Caco-2 (cell line): ENCODE data around the gene PCDH12. TPM values are rescaled to one million over a fixed set of nuclear protein-coding genes. Genes with fewer than 3 reads are reported as not detected.

Experiments
- BruUV-seq: library from RNA; stranded (reverse); fragments of 400-500 nt; replicated peaks from 2 replicates; lab custom pipeline; 2021; lab: Mats Ljungman, UMichigan
- CTCF ChIA-PET: fragments of 300-600 bp; sonication (Branson Sonifier 250); formaldehyde crosslinking; loops from one replicate; lab custom pipeline; 2022; ENCODE audit warnings: antibody characterized with exemption; lab: Charles Lee
- POLR2A ChIA-PET: fragments of 300-600 bp; sonication (Branson Sonifier 250); formaldehyde crosslinking; loops from one replicate; lab custom pipeline; 2022; ENCODE audit warnings: antibody characterized with exemption; lab: Charles Lee
- DNase-seq, 2 experiments: peaks; one replicate each; pipeline versions ENCODE4 v3.0.0 to v3.0.0-alpha.2; 2020 to 2022
- H3K27me3 ChIP-seq: replicated peaks from 2 replicates; pipeline ENCODE4 v1.6.0; 2011; ENCODE audit warnings: low read length; ENCODE audit not compliant: control insufficient read depth, insufficient read depth
- H3K36me3 ChIP-seq: 2 replicates; pipeline ENCODE4 v1.5.1; 2011; ENCODE audit warnings: low read length; ENCODE audit not compliant: control insufficient read depth, insufficient read depth
- H3K4me1 ChIP-seq: fragments of 250-450 bp; sonication (Bioruptor Pico); 2 replicates; pipeline ENCODE4 v1.5.1; 2020; ENCODE audit warnings: mild to moderate bottlenecking
- H3K4me3 ChIP-seq: 2 replicates; pipeline ENCODE4 v1.5.1; 2011; ENCODE audit warnings: low read depth, mild to moderate bottlenecking, control low read depth, low read length
- H3K9me3 ChIP-seq: fragments of 250-450 bp; sonication (Bioruptor Pico); 2 replicates; pipeline ENCODE4 v1.5.1; 2020; ENCODE audit warnings: mild to moderate bottlenecking, moderate library complexity
- H3K27ac Mint-ChIP-seq: one replicate; pipeline ENCODE4 v1.8.0; 2022; ENCODE audit warnings: mixed read lengths; ENCODE audit not compliant: unreplicated experiment
- H3K27me3 Mint-ChIP-seq: one replicate; pipeline ENCODE4 v1.8.0; 2022; ENCODE audit warnings: mixed read lengths; ENCODE audit not compliant: insufficient read depth, unreplicated experiment
- H3K36me3 Mint-ChIP-seq: one replicate; pipeline ENCODE4 v1.8.0; 2022; ENCODE audit warnings: mild to moderate bottlenecking, mixed read lengths; ENCODE audit not compliant: insufficient read depth, unreplicated experiment
- H3K4me1 Mint-ChIP-seq: one replicate; pipeline ENCODE4 v1.8.0; 2022; ENCODE audit warnings: low read depth, mixed read lengths; ENCODE audit not compliant: unreplicated experiment
- H3K4me3 Mint-ChIP-seq: one replicate; pipeline ENCODE4 v1.8.0; 2022; ENCODE audit warnings: mild to moderate bottlenecking, moderate library complexity, mixed read lengths; ENCODE audit not compliant: unreplicated experiment
- H3K9me3 Mint-ChIP-seq: one replicate; pipeline ENCODE4 v1.8.0; 2022; ENCODE audit warnings: mixed read lengths; ENCODE audit not compliant: unreplicated experiment
- CTCF ChIP-seq, 2 experiments: fragments of 200-600 bp in 1 of 2; IDR thresholded peaks; 1 replicate in 1 of 2; 2 replicates in 1 of 2; pipeline versions ENCODE4 v1.5.1 to v1.8.0; 2011 to 2022; ENCODE audit warnings: antibody characterized with exemption in 1 of 2, control low read depth in 1 of 2, inconsistent platforms in 1 of 2, low read depth in 1 of 2, low read length in 1 of 2, mild to moderate bottlenecking in 1 of 2, moderate library complexity in 1 of 2; ENCODE audit not compliant: insufficient read depth in 1 of 2, severe bottlenecking in 1 of 2, unreplicated experiment in 1 of 2
- intact Hi-C: fragments of 100-400 bp; cut with micrococcal nuclease; formaldehyde crosslinking; loops from one replicate; pipeline ENCODE4 v1.10.0; 2022; ENCODE audit not compliant: unreplicated experiment
- total RNA-seq: library from RNA; stranded (reverse); gene quantifications from 2 replicates; pipeline ENCODE4 v1.2.3, GENCODE V29; 2022

PCDH12 gene
- total RNA-seq, 1 experiment from 2014 or later, result not detected

GRCh38 chr5:141982626-141983025 lies 24.6 kb upstream of the PCDH12 start:
- BruUV-seq, result no TSS peak
- Mint-ChIP-seq H3K27me3 (no peaks in the 10 kb centered on the region), H3K4me3 (no peak overlapping the region), H3K4me1 (no peaks in the 10 kb centered on the region), H3K36me3 (peaks cover 53% of the 10 kb centered on the region), H3K9me3 (no peaks in the 10 kb centered on the region), H3K27ac (no peak overlapping the region)
- no peak for DNase-seq
- Histone ChIP-seq H3K9me3 (no peaks in the 10 kb centered on the region), H3K4me3 (no peak overlapping the region), H3K27me3 (no peaks in the 10 kb centered on the region), H3K36me3 (no peaks in the 10 kb centered on the region; the same call in 1 of the 2 replicates), H3K4me1 (no peaks in the 10 kb centered on the region)
- intact Hi-C loops, result no loop called here
- POLR2A ChIA-PET, result interaction anchor here (0.6 kb wide), 1 partner anchor 148 kb away, joined by 3 read pairs; no protein-coding TSS in a partner anchor
- TF ChIP-seq CTCF (IDR thresholded peaks at IDR 0.05; ENCODE audit: insufficient read depth in 1 of 2, low read depth in 1 of 2, low read length in 1 of 2, severe bottlenecking in 1 of 2, unreplicated experiment in 1 of 2), result no peak
- CTCF ChIA-PET, result no interaction called here

- Mint-ChIP-seq H3K27me3 (no peaks in the 10 kb centered on the region), H3K4me3 (no peak overlapping the region), H3K9me3 (no peaks in the 10 kb centered on the region), H3K27ac (no peak overlapping the region), H3K4me1 (no peaks in the 10 kb centered on the region), H3K36me3 (peaks cover 50% of the 10 kb centered on the region)
- Histone ChIP-seq H3K4me1 (no peaks in the 10 kb centered on the region), H3K27me3 (no peaks in the 10 kb centered on the region), H3K9me3 (no peaks in the 10 kb centered on the region), H3K36me3 (no peaks in the 10 kb centered on the region; the same call in 1 of the 2 replicates), H3K4me3 (no peak overlapping the region)
- ChIA-PET POLR2A (no interaction called here), CTCF (interaction anchor here (0.7 kb wide), 1 partner anchor 23 kb away, joined by 3 read pairs; no protein-coding TSS in a partner anchor)
- BruUV-seq, result no TSS peak
- intact Hi-C loops, result no loop called here
- no peak for TF ChIP-seq CTCF (IDR thresholded peaks at IDR 0.05; ENCODE audit: insufficient read depth in 1 of 2, low read depth in 1 of 2, low read length in 1 of 2, severe bottlenecking in 1 of 2, unreplicated experiment in 1 of 2)
- no peak for DNase-seq
Observed at GRCh38 chr5:141978389-141978788, 20.4 kb upstream of the PCDH12 start.

- Mint-ChIP-seq H3K9me3 (no peaks in the 10 kb centered on the region), H3K4me1 (no peaks in the 10 kb centered on the region), H3K4me3 (no peak overlapping the region), H3K27ac (no peak overlapping the region), H3K36me3 (peaks cover 51% of the 10 kb centered on the region), H3K27me3 (no peaks in the 10 kb centered on the region)
- ChIA-PET POLR2A (interaction anchor here (0.6 kb wide), 1 partner anchor 295 kb away, joined by 4 read pairs; no protein-coding TSS in a partner anchor), CTCF (interaction anchor here (0.6 kb wide), 2 partner anchors 364 to 1169 kb away, joined by 3 to 5 read pairs; no protein-coding TSS in a partner anchor)
- Histone ChIP-seq H3K9me3 (no peaks in the 10 kb centered on the region), H3K36me3 (no peaks in the 10 kb centered on the region; the same call in 1 of the 2 replicates), H3K27me3 (no peaks in the 10 kb centered on the region), H3K4me3 (no peak overlapping the region), H3K4me1 (no peaks in the 10 kb centered on the region)
- BruUV-seq, result no TSS peak
- no peak for TF ChIP-seq CTCF (IDR thresholded peaks at IDR 0.05; ENCODE audit: insufficient read depth in 1 of 2, low read depth in 1 of 2, low read length in 1 of 2, severe bottlenecking in 1 of 2, unreplicated experiment in 1 of 2)
- intact Hi-C loops, result no loop called here
- DNase-seq, result no peak
Observed at GRCh38 chr5:141976176-141976575, 18.2 kb upstream of the PCDH12 start.
